ENCODE results near the gene COX7A2.

- TF ChIP-seq CTCF (IDR thresholded peaks at IDR 0.05) (no peak), POLR2A (IDR thresholded peaks at IDR 0.05) (no peak)
Observed at GRCh38 chr6:75279418-75279817, 35.8 kb upstream of the COX7A2 start.
